Measurements from ENCODE around the gene GRAMD4. TPM values are rescaled to one million over a fixed set of nuclear protein-coding genes. Genes with fewer than 3 reads are reported as not detected.
A peak's percentile ranks its signal among the peaks of the same experiment; 100 is the strongest.

GRAMD4 gene
- total RNA-seq, 2 experiments from 2014 or later, result 46.9 to 52.4 TPM

GRCh38 chr22:46652081-46652846, 32.1 kb downstream of the GRAMD4 start:
- H3K4me2 ChIP-seq (ENCODE audit: low read length), result no peak overlapping the region

GRCh38 chr22:46652847-46653331, 32.7 kb downstream of the GRAMD4 start:
- no peak overlapping the region for H2AFZ ChIP-seq (ENCODE audit: low read length)
- H3K9me2 ChIP-seq (ENCODE audit: insufficient read depth, low read length), result no peaks in the 10 kb centered on the region
- no peaks in the 10 kb centered on the region for H3K79me2 ChIP-seq (ENCODE audit: insufficient read depth, low read depth, low read length)
- no peaks in the 10 kb centered on the region for H3K9me3 ChIP-seq (ENCODE audit: low read length)
- intact Hi-C loops (cut with micrococcal nuclease; ENCODE audit: unreplicated experiment), result no loop called here
- ChIA-PET CTCF (ENCODE audit: unreplicated experiment) (no interaction called here), POLR2A (no interaction called here)
- H3K36me3 ChIP-seq (ENCODE audit: insufficient read depth, low read length), result no peaks in the 10 kb centered on the region
- H3K27ac ChIP-seq (ENCODE audit: low read depth, low read length, poor library complexity, severe bottlenecking), result no peak overlapping the region
- H3K4me3 ChIP-seq (ENCODE audit: low read depth, low read length, poor library complexity, severe bottlenecking), result no peak overlapping the region
- H3K4me1 ChIP-seq (ENCODE audit: insufficient read depth, low read length, poor library complexity, severe bottlenecking), result peaks cover 10% of the 10 kb centered on the region
- DNase-seq (ENCODE audit: low spot score), result no peak
- no peaks in the 10 kb centered on the region; the same call in 1 of the 2 replicates for H4K20me1 ChIP-seq (ENCODE audit: insufficient read depth, low read length)
- no TSS peak for BruUV-seq (replicated peaks)
- TF ChIP-seq EZH2phosphoT487 (IDR thresholded peaks at IDR 0.05; ENCODE audit: borderline replicate concordance, low read depth, low read length) (no peak), CTCF (conservative IDR thresholded peaks at IDR 0.05; ENCODE audit: low read length) (no peak)
- no peak overlapping the region; the same call in 1 of the 2 replicates for H3K4me2 ChIP-seq (ENCODE audit: low read length)

More at GRCh38 chr22:46652081-46652846, 32.1 kb downstream of the GRAMD4 start:
- no peaks in the 10 kb centered on the region; the same call in 1 of the 2 replicates for H4K20me1 ChIP-seq (ENCODE audit: insufficient read depth, low read length)
- no peak overlapping the region for H3K4me3 ChIP-seq (ENCODE audit: low read depth, low read length, poor library complexity, severe bottlenecking)
- ChIA-PET CTCF (ENCODE audit: unreplicated experiment) (no interaction called here), POLR2A (no interaction called here)
- no peaks in the 10 kb centered on the region for H3K9me3 ChIP-seq (ENCODE audit: low read length)
- H3K36me3 ChIP-seq (ENCODE audit: insufficient read depth, low read length), result no peaks in the 10 kb centered on the region
- H3K79me2 ChIP-seq (ENCODE audit: insufficient read depth, low read depth, low read length), result no peaks in the 10 kb centered on the region
- H3K9me2 ChIP-seq (ENCODE audit: insufficient read depth, low read length), result no peaks in the 10 kb centered on the region
- H2AFZ ChIP-seq (ENCODE audit: low read length), result no peak overlapping the region
- no TSS peak for BruUV-seq (replicated peaks)
- no peak for TF ChIP-seq CTCF (conservative IDR thresholded peaks at IDR 0.05; ENCODE audit: low read length)
- TF ChIP-seq EZH2phosphoT487 (IDR thresholded peaks at IDR 0.05; ENCODE audit: borderline replicate concordance, low read depth, low read length), result no peak
- H3K4me1 ChIP-seq (ENCODE audit: insufficient read depth, low read length, poor library complexity, severe bottlenecking), result peaks cover 10% of the 10 kb centered on the region
- DNase-seq (ENCODE audit: low spot score), result no peak
- H3K27ac ChIP-seq (ENCODE audit: low read depth, low read length, poor library complexity, severe bottlenecking), result no peak overlapping the region
- intact Hi-C loops (cut with micrococcal nuclease; ENCODE audit: unreplicated experiment), result no loop called here

- no peak overlapping the region for H3K27ac ChIP-seq (ENCODE audit: low read depth, low read length, poor library complexity, severe bottlenecking)
- no peaks in the 10 kb centered on the region for H3K9me2 ChIP-seq (ENCODE audit: insufficient read depth, low read length)
- H3K4me1 ChIP-seq (ENCODE audit: insufficient read depth, low read length, poor library complexity, severe bottlenecking), result peaks cover 10% of the 10 kb centered on the region
- POLR2A ChIA-PET, result no interaction called here
- no peaks in the 10 kb centered on the region; the same call in 1 of the 2 replicates for H4K20me1 ChIP-seq (ENCODE audit: insufficient read depth, low read length)
- CTCF ChIA-PET (ENCODE audit: unreplicated experiment), result no interaction called here
- H3K4me2 ChIP-seq (ENCODE audit: low read length), result peak overlapping the region; percentile 45
- no peak for DNase-seq (ENCODE audit: low spot score)
- H2AFZ ChIP-seq (ENCODE audit: low read length), result no peak overlapping the region
- H3K9me3 ChIP-seq (ENCODE audit: low read length), result no peaks in the 10 kb centered on the region
- H3K4me3 ChIP-seq (ENCODE audit: low read depth, low read length, poor library complexity, severe bottlenecking), result no peak overlapping the region
- BruUV-seq (replicated peaks), result no TSS peak
- intact Hi-C loops (cut with micrococcal nuclease; ENCODE audit: unreplicated experiment), result no loop called here
- no peaks in the 10 kb centered on the region for H3K79me2 ChIP-seq (ENCODE audit: insufficient read depth, low read depth, low read length)
- H3K36me3 ChIP-seq (ENCODE audit: insufficient read depth, low read length), result no peaks in the 10 kb centered on the region
- no peak for TF ChIP-seq CTCF (conservative IDR thresholded peaks at IDR 0.05; ENCODE audit: low read length)
- TF ChIP-seq EZH2phosphoT487 (IDR thresholded peaks at IDR 0.05; ENCODE audit: borderline replicate concordance, low read depth, low read length), result no peak
Measured at GRCh38 chr22:46653596-46653995, 33.4 kb downstream of the GRAMD4 start.
